IPS-18c (cell line): Measurements from ENCODE around the gene MEIOB.

Experiments
- H3K4me3 ChIP-seq: 2 replicates; pipeline ENCODE4 v1.7.0; 2013; ENCODE audit warnings: low read depth, mild to moderate bottlenecking, low read length, moderate library complexity; ENCODE audit not compliant: insufficient read depth
- H3K9me3 ChIP-seq: one replicate; pipeline ENCODE4 v1.6.1; 2013; ENCODE audit warnings: mild to moderate bottlenecking, low read length, moderate library complexity; ENCODE audit not compliant: control insufficient read depth, insufficient read depth

MEIOB gene

DNA sequence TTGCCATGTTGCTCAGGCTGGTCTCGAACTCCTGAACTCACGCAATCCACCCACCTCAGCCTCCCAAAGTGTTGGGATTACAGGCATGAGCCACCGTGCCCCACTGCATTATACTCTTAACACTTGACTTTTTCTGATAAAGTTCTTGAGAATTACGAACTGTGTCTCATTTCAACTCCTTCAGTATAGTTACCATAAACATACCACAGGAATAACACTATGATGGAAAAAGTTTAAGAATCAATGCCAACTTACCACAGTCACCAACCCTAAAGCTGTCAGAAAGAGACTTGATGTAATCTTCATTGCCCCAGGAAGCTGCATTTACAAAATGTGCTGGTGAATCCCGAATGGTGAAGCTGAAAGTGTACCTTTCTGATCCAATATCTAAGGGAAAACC, 10.2 kb downstream of the MEIOB start:
- Histone ChIP-seq H3K9me3 (no peaks in the 10 kb centered on the region), H3K4me3 (no peak overlapping the region)

GRCh38 chr16:1859650-1860049, 12.3 kb downstream of the MEIOB start:
- Histone ChIP-seq H3K4me3 (no peak overlapping the region), H3K9me3 (no peaks in the 10 kb centered on the region)

- H3K4me3 ChIP-seq, result no peak overlapping the region
- no peaks in the 10 kb centered on the region for H3K9me3 ChIP-seq
Measured at GRCh38 chr16:1858189-1858865, 13.6 kb downstream of the MEIOB start.

- no peaks in the 10 kb centered on the region for H3K9me3 ChIP-seq
- H3K4me3 ChIP-seq, result no peak overlapping the region
Measured at GRCh38 chr16:1857433-1858097, 14.4 kb downstream of the MEIOB start.

GRCh38 chr16:1851793-1852192, 20.2 kb downstream of the MEIOB start:
- Histone ChIP-seq H3K4me3 (no peak overlapping the region), H3K9me3 (no peaks in the 10 kb centered on the region)

DNA sequence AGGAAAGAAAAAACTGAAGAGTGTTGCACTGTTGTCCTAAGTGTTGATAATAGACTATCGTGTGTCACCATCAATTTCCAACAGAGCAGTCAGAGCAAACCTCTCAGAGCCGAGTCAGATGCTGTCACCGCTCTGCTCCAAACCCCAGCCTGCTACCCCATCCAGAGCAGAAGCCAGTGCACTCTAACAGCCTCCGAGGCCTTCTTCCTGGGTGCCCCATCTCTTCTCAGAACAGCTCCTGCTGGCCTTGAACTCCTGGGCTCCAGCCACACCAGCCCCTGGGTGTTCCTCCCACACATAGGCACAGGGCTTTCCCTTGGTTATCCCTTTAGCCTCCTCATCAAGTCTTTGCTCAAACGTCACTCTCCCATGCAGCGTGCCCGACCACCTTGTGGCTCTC, 21.0 kb downstream of the MEIOB start:
- no peaks in the 10 kb centered on the region for H3K9me3 ChIP-seq
- H3K4me3 ChIP-seq, result no peak overlapping the region

DNA sequence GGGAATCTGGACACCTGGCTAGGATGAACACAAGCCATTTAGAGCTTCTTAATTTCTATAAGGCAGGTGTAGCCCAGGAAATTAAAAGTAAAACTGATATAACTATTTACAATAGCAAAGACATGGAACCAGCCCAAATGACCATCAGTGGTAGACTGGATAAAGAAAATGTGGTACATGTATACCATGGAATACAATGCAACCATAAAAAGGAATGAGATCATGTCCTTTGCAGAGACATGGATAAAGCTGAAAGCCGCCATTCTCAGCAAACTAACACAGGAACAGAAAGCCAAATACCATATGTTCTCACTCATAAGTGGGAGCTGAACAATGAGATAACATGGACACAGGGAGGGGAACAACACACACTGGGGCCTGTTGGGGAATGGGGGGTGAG, 25.5 kb downstream of the MEIOB start:
- Histone ChIP-seq H3K9me3 (no peaks in the 10 kb centered on the region), H3K4me3 (no peak overlapping the region)

DNA sequence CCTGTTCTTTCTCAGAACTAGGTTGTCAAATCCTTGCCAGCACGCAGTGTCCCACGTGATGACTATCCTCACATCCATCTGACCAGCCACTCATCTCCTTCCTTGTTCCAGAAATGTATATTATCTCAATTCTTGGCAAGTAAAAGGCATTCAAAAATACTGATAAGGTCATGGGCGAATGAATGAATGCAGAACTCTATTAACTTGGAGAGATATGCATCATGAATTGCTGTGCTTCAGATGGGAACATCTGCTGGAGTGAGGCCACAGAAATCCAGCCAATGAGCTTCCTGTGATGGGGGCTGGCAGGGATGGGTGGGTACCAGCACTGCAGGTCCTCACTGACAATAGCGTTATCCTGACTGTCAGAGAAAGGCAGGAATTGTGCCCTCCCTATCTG, 26.0 kb downstream of the MEIOB start:
- H3K9me3 ChIP-seq, result no peaks in the 10 kb centered on the region
- H3K4me3 ChIP-seq, result no peak overlapping the region

DNA sequence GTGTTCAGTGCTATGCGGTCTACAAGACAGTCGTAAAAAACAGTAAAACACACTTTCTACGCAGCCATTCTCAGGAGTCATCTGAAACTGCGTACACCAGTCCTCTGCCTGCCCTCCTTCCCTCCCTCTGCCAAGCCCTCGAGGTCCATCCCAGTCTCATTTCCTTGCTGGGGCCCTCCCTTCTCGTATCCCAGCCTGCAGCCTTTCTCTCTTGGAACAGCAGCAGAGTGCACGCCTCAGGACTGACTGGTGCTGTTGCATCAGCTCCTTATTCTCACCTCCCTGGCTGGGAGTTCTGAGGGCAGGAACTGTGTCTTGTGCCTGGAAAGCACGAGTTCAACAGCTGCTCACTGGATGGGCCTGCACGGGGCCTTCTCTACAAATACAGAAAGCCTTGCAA, 32.4 kb downstream of the MEIOB start:
- H3K9me3 ChIP-seq, result no peaks in the 10 kb centered on the region

DNA sequence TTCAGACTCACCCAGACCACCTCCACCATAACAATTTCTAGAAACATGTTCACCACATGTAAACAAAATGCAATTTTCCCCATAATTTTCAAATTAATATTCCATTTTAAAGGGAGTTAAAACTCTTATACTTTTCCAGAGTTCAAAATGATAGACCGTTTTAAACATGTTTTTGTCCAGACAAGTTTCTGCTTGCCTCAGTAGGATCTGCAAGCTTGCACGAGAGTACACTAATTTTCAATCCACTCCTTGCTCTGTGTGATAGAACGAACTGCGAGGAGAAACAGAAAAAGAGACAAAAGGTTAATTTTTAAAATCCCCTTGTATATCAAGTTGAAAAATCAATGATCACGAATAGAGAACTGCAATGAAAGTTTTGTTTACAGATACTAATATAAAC, 37.9 kb downstream of the MEIOB start:
- Histone ChIP-seq H3K9me3 (no peaks in the 10 kb centered on the region), H3K4me3 (no peak overlapping the region)

More for the DNA sequence above, 32.4 kb downstream of the MEIOB start:
- H3K4me3 ChIP-seq, result no peak overlapping the region

- H3K9me3 ChIP-seq, result no peaks in the 10 kb centered on the region
Measured at GRCh38 chr16:1832838-1833454, 39.0 kb downstream of the MEIOB start.

DNA sequence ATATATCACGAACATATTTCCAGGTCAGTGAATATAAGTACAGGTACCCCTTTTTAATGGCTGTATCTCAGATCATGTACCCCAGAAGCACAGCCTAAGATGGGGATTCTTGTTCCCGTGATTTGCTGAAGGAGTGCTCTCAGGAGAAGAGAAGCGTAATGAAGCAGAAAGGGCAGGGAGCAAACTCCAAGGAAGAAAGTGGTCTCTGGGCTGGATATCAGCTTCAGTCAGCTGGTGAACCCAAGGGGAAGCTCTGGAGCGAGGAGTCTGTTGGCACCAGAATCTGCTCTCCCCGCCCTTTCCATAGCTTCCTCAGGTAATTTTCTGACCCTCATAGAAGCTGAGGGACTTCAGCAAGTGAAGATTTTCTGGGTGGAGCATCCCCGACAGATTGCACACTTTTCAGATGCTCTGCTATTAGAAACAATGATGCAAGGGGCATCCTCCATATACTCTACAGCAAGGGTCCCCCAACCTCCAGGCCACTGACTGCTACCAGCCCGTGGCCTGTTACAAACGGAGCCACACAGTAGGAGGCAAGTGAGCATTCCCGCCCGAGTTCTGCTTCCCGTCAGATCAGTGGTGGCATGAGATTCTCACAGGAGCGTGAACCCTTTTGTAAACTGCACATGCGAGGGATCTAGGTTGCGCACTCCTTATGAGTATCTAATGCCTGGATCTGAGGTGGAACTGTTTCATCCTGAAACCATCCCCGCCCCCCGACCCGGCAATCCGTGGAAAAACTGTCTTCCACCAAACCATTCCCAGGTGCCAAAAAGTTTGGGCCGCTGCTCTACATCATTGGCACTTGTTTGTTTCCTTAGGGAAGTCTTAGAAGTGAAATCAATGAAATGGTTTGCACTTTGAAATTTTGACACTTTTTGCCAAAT, 40.5 kb downstream of the MEIOB start:
- Histone ChIP-seq H3K9me3 (no peaks in the 10 kb centered on the region), H3K4me3 (no peak overlapping the region)

More at GRCh38 chr16:1832838-1833454, 39.0 kb downstream of the MEIOB start:
- H3K4me3 ChIP-seq, result no peak overlapping the region

DNA sequence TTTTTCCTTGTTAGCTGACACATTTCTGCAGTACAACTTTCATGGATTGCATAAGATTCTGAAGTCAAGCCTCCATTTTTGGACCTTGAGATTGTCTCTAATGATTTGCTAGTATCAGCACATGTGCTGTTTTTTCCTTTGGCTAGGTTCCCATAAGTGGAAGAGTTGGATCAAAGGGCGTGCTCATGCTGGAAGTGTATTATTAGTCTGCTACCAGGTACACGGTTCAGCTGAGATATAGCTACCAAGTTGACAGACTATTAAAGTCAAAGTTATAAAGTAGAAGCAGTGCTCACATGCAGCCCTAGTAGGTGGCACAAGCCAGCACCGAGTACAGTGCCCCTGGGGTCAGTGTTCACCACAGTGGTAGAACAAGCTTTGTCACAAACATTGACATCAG, 41.8 kb downstream of the MEIOB start:
- H3K9me3 ChIP-seq, result peaks cover 2% of the 10 kb centered on the region
- H3K4me3 ChIP-seq, result no peak overlapping the region

GRCh38 chr16:1828645-1829410, 43.1 kb downstream of the MEIOB start:
- H3K4me3 ChIP-seq, result no peak overlapping the region; the same call in 1 of the 2 replicates
- H3K9me3 ChIP-seq, result peaks cover 2% of the 10 kb centered on the region

GRCh38 chr16:1826691-1827573, 45.0 kb downstream of the MEIOB start, which contains the start of the genes FAHD1 and HAGH:
TSS of gene FAHD1 (plus strand) at chr16:1827206. CDS start at chr16:1827239, 33 bp downstream.
TSS of gene HAGH (minus strand) at chr16:1826825. CDS start at chr16:1826787, 38 bp downstream.
- H3K9me3 ChIP-seq, result peaks cover 2% of the 10 kb centered on the region
- H3K4me3 ChIP-seq, result peak within 1 kb of the TSS; percentile 95
